GM19395 (cell line): ENCODE results near the gene ACAP2.

Experiments
- ATAC-seq: cut with Tn5 transposase; IDR thresholded peaks from one replicate; pipeline ENCODE4 v1.9.1; 2021; ENCODE audit warnings: mild to moderate bottlenecking, moderate library complexity; ENCODE audit not compliant: unreplicated experiment

The ACAP2 gene

DNA sequence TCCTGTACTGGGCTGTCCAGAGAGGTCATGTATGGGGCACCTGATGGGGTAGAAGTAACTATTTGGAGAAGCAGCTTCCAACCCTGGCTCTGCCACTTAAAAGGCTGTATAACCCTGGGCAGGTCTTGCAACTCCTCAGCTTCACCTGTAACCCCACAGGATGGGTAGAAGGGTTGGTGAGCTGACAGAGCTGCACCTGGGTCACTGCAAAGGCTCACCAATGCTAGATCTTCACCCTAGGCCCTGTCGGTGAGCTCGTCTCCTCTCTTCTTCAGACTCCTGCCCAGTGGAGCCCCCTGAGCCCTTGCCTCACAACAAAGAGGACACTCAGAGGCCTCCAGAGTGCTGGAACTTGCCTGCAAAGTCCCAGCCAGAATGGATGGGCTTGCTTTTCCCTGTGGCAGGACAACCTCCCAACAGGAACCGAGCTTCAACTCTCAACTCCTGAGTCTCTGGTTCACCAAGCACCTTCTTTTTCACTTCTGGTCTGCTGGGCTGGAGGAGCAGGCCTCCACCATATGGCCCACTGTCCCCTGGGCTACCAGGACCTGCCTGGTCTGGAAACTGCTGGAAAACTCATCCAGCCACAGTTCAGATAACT lies 217.7 kb downstream of the ACAP2 start:
- ATAC-seq: no peak
